T-helper 2 cell treated with Interferon-gamma antibody and Interleukin-4, amounts not matched to agents 5 μg/mL and 100 μg/mL, for 36 hours (primary cell): ENCODE measurements around the gene FSTL5.

Experiments used
- DNase-seq: peaks from one replicate; pipeline ENCODE4 v3.0.0; 2021; ENCODE audit warnings: low spot score
- H3K27ac Mint-ChIP-seq: one replicate; pipeline ENCODE4 v1.8.0; 2021; ENCODE audit warnings: mild to moderate bottlenecking, mixed read lengths
- H3K27me3 Mint-ChIP-seq: one replicate; pipeline ENCODE4 v1.8.0; 2021; ENCODE audit warnings: low read depth, mixed read lengths
- H3K36me3 Mint-ChIP-seq: one replicate; pipeline ENCODE4 v1.8.0; 2021; ENCODE audit warnings: low read depth, mixed read lengths
- H3K4me1 Mint-ChIP-seq: one replicate; pipeline ENCODE4 v1.8.0; 2021; ENCODE audit warnings: low read depth, mixed read lengths
- H3K4me3 Mint-ChIP-seq: one replicate; pipeline ENCODE4 v1.8.0; 2022; ENCODE audit warnings: mild to moderate bottlenecking, moderate library complexity, mixed read lengths
- H3K9me3 Mint-ChIP-seq: one replicate; pipeline ENCODE4 v1.8.0; 2021; ENCODE audit warnings: mixed read lengths

FSTL5 gene

DNA sequence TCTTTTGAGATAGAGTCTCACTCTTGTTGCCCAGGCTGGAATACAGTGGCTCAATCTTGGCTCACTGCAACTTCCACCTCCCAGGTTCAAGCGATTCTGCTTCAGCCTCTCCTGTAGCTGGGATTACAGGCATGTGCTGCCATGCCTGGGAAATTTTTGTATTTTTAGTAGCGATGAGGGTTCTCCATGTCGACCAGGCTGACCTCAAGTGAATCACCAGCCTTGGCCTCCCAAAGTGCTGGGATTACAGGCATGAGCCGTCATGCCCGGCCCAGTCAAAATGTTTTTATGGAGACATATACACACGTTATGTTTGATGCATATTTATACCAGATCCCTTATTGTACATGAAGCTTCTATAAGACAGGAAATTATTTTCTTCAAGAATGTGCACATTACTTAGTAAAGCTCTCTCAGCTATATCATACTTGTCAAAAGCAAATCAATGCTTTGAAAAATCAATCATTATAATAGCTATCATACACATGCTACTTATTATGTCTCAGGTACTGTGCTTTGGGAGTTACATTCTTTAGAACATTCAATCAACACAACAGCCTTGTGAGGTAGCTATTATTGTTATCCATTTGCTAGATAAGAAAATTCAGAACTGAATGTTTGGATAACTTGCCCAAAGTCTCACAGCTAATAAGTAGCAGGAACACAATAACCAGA, 269.2 kb downstream of the FSTL5 start:
- no peak for DNase-seq

DNA sequence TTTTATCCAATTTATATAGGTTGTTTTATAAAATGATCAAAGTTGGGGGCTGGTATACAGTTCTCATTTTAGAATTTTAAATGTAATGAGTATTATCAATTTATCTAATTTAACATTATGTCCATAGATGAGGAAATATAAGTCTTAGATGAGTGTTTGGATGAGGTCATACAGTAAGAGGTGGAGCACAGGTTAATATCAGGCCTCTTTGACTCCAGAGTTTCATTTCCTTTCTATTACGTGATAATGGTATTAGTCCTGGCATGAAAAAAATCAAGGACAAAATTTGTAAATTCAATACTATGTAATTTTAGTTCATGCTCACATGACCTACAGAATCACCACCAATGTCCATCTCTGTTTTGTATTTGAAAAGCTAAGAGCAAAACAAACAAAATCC, 269.8 kb downstream of the FSTL5 start:
- Mint-ChIP-seq H3K27ac (no peak overlapping the region), H3K36me3 (no peaks in the 10 kb centered on the region), H3K27me3 (no peaks in the 10 kb centered on the region)

More for the DNA sequence above, 269.2 kb downstream of the FSTL5 start:
- H3K4me1 Mint-ChIP-seq = no peaks in the 10 kb centered on the region
- no peak overlapping the region for H3K27ac Mint-ChIP-seq
- peaks cover 3% of the 10 kb centered on the region for H3K9me3 Mint-ChIP-seq
- H3K36me3 Mint-ChIP-seq = no peaks in the 10 kb centered on the region
- H3K4me3 Mint-ChIP-seq = no peak overlapping the region
- H3K27me3 Mint-ChIP-seq = no peaks in the 10 kb centered on the region

DNA sequence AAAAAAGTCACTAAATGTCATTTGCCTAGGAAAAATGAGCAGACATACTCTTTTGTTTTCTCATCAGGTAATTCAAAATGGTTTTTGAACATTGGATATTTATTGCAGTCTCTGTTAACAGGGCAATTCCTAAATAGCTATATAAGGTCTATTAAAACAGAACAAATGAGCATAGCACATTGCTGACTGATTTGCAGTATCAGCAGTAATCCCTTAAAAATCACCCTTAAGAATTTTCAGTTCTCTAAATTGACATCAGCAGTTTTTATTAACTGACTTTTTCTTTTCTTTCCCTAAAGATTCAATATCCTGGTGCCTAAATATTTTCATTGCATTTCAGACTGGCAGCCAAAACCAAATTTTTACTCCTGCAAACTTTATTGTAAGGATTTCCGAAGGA, 270.2 kb downstream of the FSTL5 start:
- DNase-seq = no peak
- no peaks in the 10 kb centered on the region for H3K36me3 Mint-ChIP-seq
- no peaks in the 10 kb centered on the region for H3K4me1 Mint-ChIP-seq
- H3K9me3 Mint-ChIP-seq = peaks cover 3% of the 10 kb centered on the region
- H3K27ac Mint-ChIP-seq = no peak overlapping the region
- no peaks in the 10 kb centered on the region for H3K27me3 Mint-ChIP-seq
- no peak overlapping the region for H3K4me3 Mint-ChIP-seq

More for the DNA sequence above, 269.8 kb downstream of the FSTL5 start:
- Mint-ChIP-seq H3K4me3 (no peak overlapping the region), H3K9me3 (peaks cover 3% of the 10 kb centered on the region), H3K4me1 (no peaks in the 10 kb centered on the region)
- DNase-seq = no peak

DNA sequence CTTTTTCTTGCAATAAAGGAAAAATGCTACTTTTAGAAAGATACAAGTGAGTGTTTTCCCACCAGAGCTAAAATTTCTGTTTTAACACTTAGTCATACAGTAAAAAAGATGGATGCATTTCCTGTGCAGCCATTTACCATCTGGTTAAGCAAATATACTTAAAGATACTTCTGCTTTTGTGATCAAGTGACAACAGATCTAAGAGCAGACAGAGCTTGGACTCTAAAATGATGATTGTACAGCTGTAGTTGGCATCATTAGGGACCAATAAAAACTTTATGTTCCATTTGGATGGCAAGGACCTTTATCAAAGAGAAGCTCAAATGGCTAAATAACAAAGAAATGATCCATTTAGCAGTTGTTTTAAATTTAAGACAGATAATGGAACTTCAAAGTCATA, 270.8 kb downstream of the FSTL5 start:
- Mint-ChIP-seq H3K27ac (no peak overlapping the region), H3K4me1 (no peaks in the 10 kb centered on the region), H3K9me3 (peaks cover 3% of the 10 kb centered on the region), H3K4me3 (no peak overlapping the region), H3K27me3 (no peaks in the 10 kb centered on the region), H3K36me3 (no peaks in the 10 kb centered on the region)
- DNase-seq = no peak

DNA sequence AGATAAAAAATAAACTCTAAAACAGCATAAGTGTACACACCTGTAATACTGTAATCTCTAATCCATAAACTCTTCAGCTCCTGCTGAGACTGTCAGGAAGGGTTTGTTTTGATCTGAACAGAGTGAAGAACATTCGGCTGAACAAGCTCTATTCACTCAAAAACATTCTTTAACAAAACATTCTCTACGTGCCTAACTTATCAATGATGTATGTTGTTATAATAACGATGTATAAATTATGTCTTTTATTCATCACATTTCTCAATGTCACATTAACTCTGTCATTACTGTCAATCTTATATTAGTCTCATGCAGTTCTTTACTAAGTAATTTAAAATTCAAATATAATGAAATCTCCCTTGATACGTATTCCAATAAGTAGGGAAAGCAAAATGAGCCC, 280.6 kb downstream of the FSTL5 start:
- H3K9me3 Mint-ChIP-seq = peaks cover 13% of the 10 kb centered on the region
- no peaks in the 10 kb centered on the region for H3K27me3 Mint-ChIP-seq
- H3K4me1 Mint-ChIP-seq = no peaks in the 10 kb centered on the region
- H3K27ac Mint-ChIP-seq = no peak overlapping the region
- DNase-seq = no peak
- no peaks in the 10 kb centered on the region for H3K36me3 Mint-ChIP-seq
- no peak overlapping the region for H3K4me3 Mint-ChIP-seq

DNA sequence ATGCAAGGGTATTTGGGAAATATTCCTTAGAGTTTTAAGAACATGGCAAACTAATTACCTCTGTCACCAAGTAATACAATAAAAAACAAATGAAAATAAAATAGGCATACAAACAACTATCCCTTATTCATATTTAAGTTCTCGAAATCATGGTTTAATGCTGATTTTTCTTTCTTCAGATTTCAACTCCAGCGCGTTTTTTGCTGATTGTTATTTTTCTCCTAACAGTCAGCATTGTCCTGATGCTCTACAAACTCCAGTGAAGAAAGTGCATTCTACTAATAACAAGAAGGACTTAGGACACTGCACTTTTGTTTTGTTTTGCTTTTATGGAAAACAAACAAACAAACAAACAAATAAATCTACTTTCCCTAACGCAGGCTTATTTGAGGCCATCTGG, 282.4 kb downstream of the FSTL5 start:
- no peak for DNase-seq
- Mint-ChIP-seq H3K27ac (no peak overlapping the region), H3K4me3 (no peak overlapping the region), H3K4me1 (no peaks in the 10 kb centered on the region), H3K27me3 (no peaks in the 10 kb centered on the region), H3K9me3 (peaks cover 8% of the 10 kb centered on the region), H3K36me3 (no peaks in the 10 kb centered on the region)

DNA sequence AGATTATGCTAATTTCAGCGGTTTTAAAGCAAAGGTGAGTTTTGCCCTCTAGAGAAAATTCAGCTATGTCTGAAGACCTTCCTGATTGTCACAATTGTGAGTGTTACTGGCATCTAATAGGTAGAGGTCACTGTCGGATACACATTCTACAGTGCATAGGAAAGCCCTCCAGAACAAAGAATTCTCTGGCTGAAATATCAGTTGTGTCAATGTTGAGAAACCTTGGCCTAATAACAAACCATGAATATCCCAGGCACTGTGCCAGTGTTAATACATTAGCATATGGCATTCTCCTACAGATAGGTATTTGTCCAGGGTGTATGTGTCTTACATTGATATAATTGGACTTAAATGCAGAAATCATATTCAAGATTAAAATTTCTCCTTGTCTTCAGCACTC, 294.3 kb downstream of the FSTL5 start:
- Mint-ChIP-seq H3K36me3 (no peaks in the 10 kb centered on the region), H3K4me1 (no peaks in the 10 kb centered on the region), H3K27me3 (no peaks in the 10 kb centered on the region), H3K27ac (no peak overlapping the region), H3K4me3 (no peak overlapping the region), H3K9me3 (peaks cover 3% of the 10 kb centered on the region)
- DNase-seq = no peak

DNA sequence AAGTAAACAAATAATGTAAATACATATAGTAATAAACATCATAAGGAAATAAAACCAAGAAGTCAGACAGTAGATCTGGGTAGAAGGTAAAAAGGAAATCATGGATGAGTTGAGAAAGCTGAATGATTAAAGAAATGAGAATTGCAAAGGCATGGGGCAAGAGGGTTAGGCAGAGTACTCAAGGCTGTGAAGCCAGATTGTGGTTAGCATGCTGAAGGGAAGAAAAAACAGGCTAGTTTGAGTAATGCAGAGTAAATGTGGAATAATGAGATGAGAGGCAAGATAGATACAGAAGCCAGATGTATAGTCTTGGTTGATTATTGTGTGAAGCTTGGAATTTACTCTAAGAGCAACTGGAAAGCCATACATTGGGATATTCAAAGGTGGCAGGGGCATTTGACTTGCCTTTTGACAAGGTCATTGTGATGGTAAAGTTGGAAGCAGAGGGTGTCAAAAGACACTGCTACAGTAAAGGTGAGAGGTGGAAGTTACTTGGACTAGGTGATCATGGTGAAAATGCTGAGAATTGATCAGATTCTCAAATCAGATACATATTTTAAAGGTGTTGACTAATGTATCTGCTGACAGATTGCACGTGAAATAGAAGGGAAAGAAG, 307.0 kb downstream of the FSTL5 start:
- DNase-seq = no peak
- Mint-ChIP-seq H3K9me3 (peaks cover 7% of the 10 kb centered on the region), H3K27ac (no peak overlapping the region), H3K36me3 (no peaks in the 10 kb centered on the region), H3K4me3 (no peak overlapping the region), H3K27me3 (no peaks in the 10 kb centered on the region), H3K4me1 (no peaks in the 10 kb centered on the region)

DNA sequence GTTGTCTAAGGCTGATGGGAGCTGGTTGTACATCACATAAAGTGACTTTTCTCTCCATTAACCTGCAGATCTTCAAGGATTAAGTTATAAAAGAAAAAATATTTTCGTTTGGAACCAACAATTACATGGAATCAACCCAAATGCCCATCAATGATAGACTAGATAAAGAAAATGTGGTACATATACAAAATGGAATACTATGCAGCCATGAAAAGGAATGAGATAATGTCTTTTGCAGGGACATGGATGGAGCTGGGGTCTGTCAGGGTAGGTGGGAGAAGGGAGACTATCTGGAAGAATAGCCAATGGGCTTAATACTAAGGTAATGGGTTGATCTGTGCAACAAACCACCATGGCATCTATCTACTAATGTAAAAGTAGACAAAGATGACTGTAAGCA, 313.2 kb downstream of the FSTL5 start:
- Mint-ChIP-seq H3K36me3 (no peaks in the 10 kb centered on the region), H3K27ac (no peak overlapping the region), H3K4me3 (no peak overlapping the region), H3K9me3 (peaks cover 11% of the 10 kb centered on the region), H3K4me1 (no peaks in the 10 kb centered on the region), H3K27me3 (no peaks in the 10 kb centered on the region)
- no peak for DNase-seq

DNA sequence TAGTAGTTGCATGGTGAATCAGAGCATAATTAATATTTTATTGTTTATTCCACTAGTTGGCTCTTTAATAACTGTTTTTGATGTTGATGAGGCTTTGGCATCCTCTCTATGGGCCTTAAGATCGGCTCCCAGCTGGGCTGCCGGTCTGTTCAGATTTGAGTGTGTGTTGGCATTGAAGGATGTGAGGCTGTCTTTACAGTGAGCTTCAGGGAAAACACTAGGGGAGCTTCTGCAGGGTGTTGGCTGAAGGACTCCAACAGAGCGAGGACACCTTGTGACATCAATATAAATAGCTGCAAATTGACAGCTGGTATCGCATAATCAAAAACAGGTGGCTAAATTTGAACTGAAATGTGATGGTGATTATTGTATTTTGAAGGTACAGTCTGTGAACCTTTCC, 322.0 kb downstream of the FSTL5 start:
- peaks cover 5% of the 10 kb centered on the region for H3K9me3 Mint-ChIP-seq
- DNase-seq = no peak
- no peaks in the 10 kb centered on the region for H3K4me1 Mint-ChIP-seq
- no peak overlapping the region for H3K27ac Mint-ChIP-seq
- no peak overlapping the region for H3K4me3 Mint-ChIP-seq
- H3K27me3 Mint-ChIP-seq = no peaks in the 10 kb centered on the region
- no peaks in the 10 kb centered on the region for H3K36me3 Mint-ChIP-seq

DNA sequence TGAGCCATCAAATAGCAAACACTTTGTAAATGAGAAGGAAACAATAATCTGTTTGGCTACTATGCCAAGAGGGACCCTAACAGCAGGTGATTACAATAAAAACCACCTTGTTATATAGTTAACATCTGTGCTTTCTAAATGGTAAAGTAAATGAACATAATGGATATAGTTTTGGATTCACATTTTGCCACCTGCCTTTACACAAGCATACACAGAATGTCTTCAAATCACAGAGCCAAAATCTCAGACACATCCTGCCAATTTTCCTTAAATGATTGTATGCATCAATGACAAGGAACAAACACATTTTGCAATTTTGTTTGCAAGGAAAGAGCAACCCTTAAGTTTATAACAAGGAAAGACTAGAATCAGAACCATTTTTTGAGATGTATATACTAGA, 334.2 kb downstream of the FSTL5 start:
- H3K36me3 Mint-ChIP-seq = no peaks in the 10 kb centered on the region
- no peak overlapping the region for H3K4me3 Mint-ChIP-seq
- H3K9me3 Mint-ChIP-seq = peaks cover 14% of the 10 kb centered on the region
- H3K4me1 Mint-ChIP-seq = no peaks in the 10 kb centered on the region
- DNase-seq = no peak
- H3K27me3 Mint-ChIP-seq = no peaks in the 10 kb centered on the region
- no peak overlapping the region for H3K27ac Mint-ChIP-seq

DNA sequence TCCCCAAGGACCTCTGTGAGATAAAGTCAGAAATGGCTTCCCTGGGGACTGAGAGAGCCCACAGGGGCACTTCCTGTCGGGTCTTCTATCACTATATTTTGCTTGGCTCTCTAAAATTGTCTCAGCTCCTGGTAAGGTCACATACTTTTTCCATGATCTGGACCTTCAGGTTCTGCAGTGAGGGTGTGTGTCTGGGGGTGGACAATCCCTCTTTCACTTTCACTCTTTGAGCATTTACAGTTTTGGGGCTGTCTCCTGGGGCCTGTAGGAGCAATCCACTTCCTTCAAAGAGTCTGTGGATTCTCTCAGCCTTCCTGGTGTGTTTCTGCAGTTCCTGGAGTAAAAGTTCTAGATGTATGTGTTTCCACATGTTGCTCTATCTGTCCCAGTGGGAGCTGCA, 335.7 kb downstream of the FSTL5 start:
- no peak for DNase-seq
- Mint-ChIP-seq H3K9me3 (peaks cover 17% of the 10 kb centered on the region), H3K27me3 (no peaks in the 10 kb centered on the region), H3K4me3 (no peak overlapping the region), H3K36me3 (no peaks in the 10 kb centered on the region), H3K27ac (no peak overlapping the region), H3K4me1 (no peaks in the 10 kb centered on the region)

DNA sequence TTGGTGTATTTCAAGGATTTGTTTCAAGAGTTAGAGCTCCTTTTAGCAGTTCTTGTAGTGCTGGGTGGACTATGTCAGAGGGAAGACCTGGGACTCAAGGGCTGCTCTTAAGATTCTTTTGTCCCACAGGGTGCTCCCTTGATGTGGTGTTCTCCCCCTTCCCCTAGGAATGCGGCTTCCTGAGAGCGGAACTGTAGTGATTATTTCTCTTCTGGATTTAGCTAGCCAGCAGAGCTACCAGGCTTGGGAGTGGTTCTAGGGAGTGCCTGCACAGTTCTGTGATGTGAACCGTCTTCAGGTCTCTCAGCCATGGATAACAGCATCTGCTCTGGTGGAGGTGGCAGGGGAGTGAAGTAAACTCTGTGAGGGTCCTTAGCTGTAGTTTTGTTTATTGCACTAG, 336.8 kb downstream of the FSTL5 start:
- no peak for DNase-seq
- peaks cover 17% of the 10 kb centered on the region for H3K9me3 Mint-ChIP-seq
- H3K4me1 Mint-ChIP-seq = no peaks in the 10 kb centered on the region
- no peak overlapping the region for H3K4me3 Mint-ChIP-seq
- H3K27me3 Mint-ChIP-seq = no peaks in the 10 kb centered on the region
- H3K36me3 Mint-ChIP-seq = no peaks in the 10 kb centered on the region
- no peak overlapping the region for H3K27ac Mint-ChIP-seq

DNA sequence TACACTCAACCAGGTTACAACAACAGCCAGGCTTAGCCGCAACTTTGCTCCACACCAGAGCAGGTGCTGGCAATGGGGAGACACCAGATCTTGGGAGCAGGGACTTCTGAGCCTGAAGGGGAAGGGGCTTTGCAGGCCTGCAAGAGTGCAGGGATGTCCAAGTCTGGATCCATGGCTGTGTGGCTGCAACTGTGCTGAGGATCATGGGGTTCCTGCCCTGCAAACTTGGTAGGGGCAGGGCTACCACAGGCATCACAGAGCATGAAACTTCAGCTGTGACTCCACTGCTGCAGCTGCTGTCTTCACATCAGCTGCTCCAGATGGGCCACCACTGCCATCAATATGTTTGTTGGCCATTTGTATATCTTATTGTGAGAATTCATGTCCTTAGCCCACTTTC, 340.4 kb downstream of the FSTL5 start:
- no peaks in the 10 kb centered on the region for H3K36me3 Mint-ChIP-seq
- H3K27me3 Mint-ChIP-seq = no peaks in the 10 kb centered on the region
- H3K9me3 Mint-ChIP-seq = peaks cover 15% of the 10 kb centered on the region
- no peaks in the 10 kb centered on the region for H3K4me1 Mint-ChIP-seq
- no peak overlapping the region for H3K4me3 Mint-ChIP-seq
- DNase-seq = no peak
- H3K27ac Mint-ChIP-seq = no peak overlapping the region

DNA sequence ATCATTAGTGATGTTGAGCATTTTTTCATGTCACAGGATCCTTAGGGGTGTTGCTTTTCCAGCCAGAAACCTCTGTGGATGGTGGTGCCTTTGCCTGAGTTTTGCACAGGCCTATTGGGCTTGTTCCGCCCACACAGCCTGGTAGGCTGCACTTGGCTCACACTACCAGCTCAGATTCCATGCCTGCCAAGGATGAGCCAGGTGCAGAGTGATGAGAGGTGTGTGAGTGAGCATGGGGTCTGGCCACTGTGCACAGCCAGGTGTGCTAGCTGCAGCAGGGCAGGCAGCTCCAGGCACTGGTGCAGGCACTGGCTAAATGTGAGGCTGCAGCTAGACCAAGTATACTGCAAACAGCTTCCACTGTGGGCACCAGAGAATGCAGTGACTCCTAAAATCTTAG, 341.6 kb downstream of the FSTL5 start:
- Mint-ChIP-seq H3K9me3 (peaks cover 15% of the 10 kb centered on the region), H3K27me3 (no peaks in the 10 kb centered on the region), H3K36me3 (no peaks in the 10 kb centered on the region), H3K4me1 (no peaks in the 10 kb centered on the region), H3K4me3 (no peak overlapping the region), H3K27ac (no peak overlapping the region)
- no peak for DNase-seq
